ENCODE measurements around the gene FUT8.

FUT8 gene

GRCh38 chr14:65753061-65753460 lies 340.5 kb downstream of the FUT8 start:
- DNase-seq, result no peak
- no peak overlapping the region for H3K4me2 ChIP-seq (ENCODE audit: insufficient read depth, low read length)
- H2AFZ ChIP-seq (ENCODE audit: low read depth, low read length), result no peak overlapping the region
- H3K79me2 ChIP-seq (ENCODE audit: insufficient read depth, low read length), result no peaks in the 10 kb centered on the region
- no peaks in the 10 kb centered on the region for H3K36me3 ChIP-seq (ENCODE audit: insufficient read depth, low read length)
- no peak overlapping the region for H3K4me3 ChIP-seq (ENCODE audit: low read depth in 1 of 2, low read length in 2 of 2)
- no peaks in the 10 kb centered on the region for H3K27me3 ChIP-seq (ENCODE audit: insufficient read depth, low read length, poor library complexity)
- H3K9ac ChIP-seq (ENCODE audit: low read depth, low read length), result no peak overlapping the region
- no peaks in the 10 kb centered on the region for H4K20me1 ChIP-seq (ENCODE audit: insufficient read depth, low read length)
- no peaks in the 10 kb centered on the region for H3K9me3 ChIP-seq (ENCODE audit: insufficient read depth, low read length, severe bottlenecking)
- no peak overlapping the region for H3K27ac ChIP-seq (ENCODE audit: low read length)
- no peak for ATAC-seq (ENCODE audit: insufficient read depth, low read depth)
- TF ChIP-seq CTCF (IDR thresholded peaks at IDR 0.05; ENCODE audit: borderline replicate concordance, extremely low read depth, low read length, poor library complexity, severe bottlenecking) (no peak), EZH2 (IDR thresholded peaks at IDR 0.05; ENCODE audit: borderline replicate concordance, low read depth, low read length, severe bottlenecking) (no peak)
- H3K4me1 ChIP-seq (ENCODE audit: insufficient read depth, low read length), result no peaks in the 10 kb centered on the region

GRCh38 chr14:65755331-65755730 lies 342.8 kb downstream of the FUT8 start:
- no peak overlapping the region for H2AFZ ChIP-seq (ENCODE audit: low read depth, low read length)
- no peaks in the 10 kb centered on the region for H3K27me3 ChIP-seq (ENCODE audit: insufficient read depth, low read length, poor library complexity)
- no peaks in the 10 kb centered on the region for H3K79me2 ChIP-seq (ENCODE audit: insufficient read depth, low read length)
- no peak overlapping the region for H3K9ac ChIP-seq (ENCODE audit: low read depth, low read length)
- no peaks in the 10 kb centered on the region for H3K4me1 ChIP-seq (ENCODE audit: insufficient read depth, low read length)
- H3K9me3 ChIP-seq (ENCODE audit: insufficient read depth, low read length, severe bottlenecking), result no peaks in the 10 kb centered on the region
- no peak overlapping the region for H3K4me2 ChIP-seq (ENCODE audit: insufficient read depth, low read length)
- H3K4me3 ChIP-seq (ENCODE audit: low read depth in 1 of 2, low read length in 2 of 2), result no peak overlapping the region
- H3K36me3 ChIP-seq (ENCODE audit: insufficient read depth, low read length), result no peaks in the 10 kb centered on the region
- 0 out of 3 replicates have a peak, but pooled peaks have one; percentile 27 for ATAC-seq (ENCODE audit: insufficient read depth, low read depth)
- no peak overlapping the region for H3K27ac ChIP-seq (ENCODE audit: low read length)
- no peaks in the 10 kb centered on the region for H4K20me1 ChIP-seq (ENCODE audit: insufficient read depth, low read length)
- no peak for TF ChIP-seq EZH2 (IDR thresholded peaks at IDR 0.05; ENCODE audit: borderline replicate concordance, low read depth, low read length, severe bottlenecking)
- DNase-seq, result no peak

GRCh38 chr14:65756880-65757279 lies 344.4 kb downstream of the FUT8 start:
- no peaks in the 10 kb centered on the region for H3K27me3 ChIP-seq (ENCODE audit: insufficient read depth, low read length, poor library complexity)
- no peaks in the 10 kb centered on the region for H3K9me3 ChIP-seq (ENCODE audit: insufficient read depth, low read length, severe bottlenecking)
- H3K27ac ChIP-seq (ENCODE audit: low read length), result no peak overlapping the region
- H4K20me1 ChIP-seq (ENCODE audit: insufficient read depth, low read length), result no peaks in the 10 kb centered on the region
- no peak overlapping the region for H2AFZ ChIP-seq (ENCODE audit: low read depth, low read length)
- H3K4me1 ChIP-seq (ENCODE audit: insufficient read depth, low read length), result no peaks in the 10 kb centered on the region
- DNase-seq, result no peak
- H3K9ac ChIP-seq (ENCODE audit: low read depth, low read length), result no peak overlapping the region
- no peak overlapping the region for H3K4me2 ChIP-seq (ENCODE audit: insufficient read depth, low read length)
- ATAC-seq (ENCODE audit: insufficient read depth, low read depth), result no peak
- H3K4me3 ChIP-seq (ENCODE audit: low read depth in 1 of 2, low read length in 2 of 2), result no peak overlapping the region
- no peaks in the 10 kb centered on the region for H3K79me2 ChIP-seq (ENCODE audit: insufficient read depth, low read length)
- TF ChIP-seq EZH2 (IDR thresholded peaks at IDR 0.05; ENCODE audit: borderline replicate concordance, low read depth, low read length, severe bottlenecking), result no peak
- TF ChIP-seq CTCF (IDR thresholded peaks at IDR 0.05; ENCODE audit: borderline replicate concordance, extremely low read depth, low read length, poor library complexity, severe bottlenecking), result no peak
- H3K36me3 ChIP-seq (ENCODE audit: insufficient read depth, low read length), result no peaks in the 10 kb centered on the region

- Histone ChIP-seq H3K79me2 (ENCODE audit: insufficient read depth, low read length) (no peaks in the 10 kb centered on the region), H4K20me1 (ENCODE audit: insufficient read depth, low read length) (no peaks in the 10 kb centered on the region), H3K9me3 (ENCODE audit: insufficient read depth, low read length, severe bottlenecking) (no peaks in the 10 kb centered on the region), H3K27ac (ENCODE audit: low read length) (no peak overlapping the region), H3K9ac (ENCODE audit: low read depth, low read length) (no peak overlapping the region), H3K4me2 (ENCODE audit: insufficient read depth, low read length) (no peak overlapping the region), H2AFZ (ENCODE audit: low read depth, low read length) (no peak overlapping the region), H3K36me3 (ENCODE audit: insufficient read depth, low read length) (no peaks in the 10 kb centered on the region), H3K4me3 (ENCODE audit: low read depth in 1 of 2, low read length in 2 of 2) (no peak overlapping the region), H3K4me1 (ENCODE audit: insufficient read depth, low read length) (no peaks in the 10 kb centered on the region), H3K27me3 (ENCODE audit: insufficient read depth, low read length, poor library complexity) (no peaks in the 10 kb centered on the region)
- TF ChIP-seq CTCF (IDR thresholded peaks at IDR 0.05; ENCODE audit: borderline replicate concordance, extremely low read depth, low read length, poor library complexity, severe bottlenecking) (no peak), EZH2 (IDR thresholded peaks at IDR 0.05; ENCODE audit: borderline replicate concordance, low read depth, low read length, severe bottlenecking) (no peak)
- no peak for DNase-seq
- ATAC-seq (ENCODE audit: insufficient read depth, low read depth), result no peak
These were observed 356.6 kb downstream of the FUT8 start for GRCh38 chr14:65769151-65769550.

Measured in DND-41 (cell line).